HT-29 (cell line): ENCODE data around the gene PELI3. TPM values are rescaled to one million over a fixed set of nuclear protein-coding genes. Genes with fewer than 3 reads are reported as not detected.

Experiments
- DNase-seq: peaks from one replicate; pipeline ENCODE4 v3.0.0-alpha.2; 2015; ENCODE audit warnings: low spot score
- total RNA-seq: library from RNA; depleted of rRNA; stranded (reverse); fragments of >200 nt; shearing (Covaris generic); gene quantifications from 2 replicates; pipeline ENCODE4 v1.2.3, GENCODE V29; 2014

PELI3 gene
- total RNA-seq, 1 experiment from 2014 or later = 17.9 TPM

GRCh38 chr11:66473608-66474515 lies 7.2 kb downstream of the PELI3 start:
- DNase-seq = no peak

- no peak for DNase-seq
These were observed 8.9 kb downstream of the PELI3 start for GRCh38 chr11:66475349-66476172.

- DNase-seq = no peak
These were observed 9.6 kb downstream of the PELI3 start for GRCh38 chr11:66476173-66476840.

- no peak for DNase-seq
These were observed 10.1 kb downstream of the PELI3 start for GRCh38 chr11:66476841-66477251.

GRCh38 chr11:66477263-66478201 lies 10.8 kb downstream of the PELI3 start:
- no peak for DNase-seq

GRCh38 chr11:66478729-66479393 lies 12.2 kb downstream of the PELI3 start:
- peak; percentile 60 for DNase-seq

GRCh38 chr11:66479394-66480116 lies 12.8 kb downstream of the PELI3 start:
- peak; percentile 70 for DNase-seq

- DNase-seq = peak; percentile 99
These were observed 13.6 kb downstream of the PELI3 start, which contains the start of gene DPP3 for GRCh38 chr11:66480117-66480938. Gene DPP3 (plus strand): TSS chr11:66480434. CDS start chr11:66482201, 1,767 bp downstream.

- DNase-seq = no peak
These were observed 18.2 kb downstream of the PELI3 start for GRCh38 chr11:66484806-66485380.

- DNase-seq = no peak
These were observed 22.3 kb downstream of the PELI3 start for GRCh38 chr11:66488957-66489356.

GRCh38 chr11:66489636-66490035 lies 22.9 kb downstream of the PELI3 start:
- DNase-seq = no peak

- DNase-seq = no peak
These were observed 24.7 kb downstream of the PELI3 start for GRCh38 chr11:66491315-66491935.

GRCh38 chr11:66492161-66492865 lies 25.6 kb downstream of the PELI3 start:
- no peak for DNase-seq

- no peak for DNase-seq
These were observed 26.4 kb downstream of the PELI3 start for GRCh38 chr11:66493130-66493529.

GRCh38 chr11:66494458-66494857 lies 27.8 kb downstream of the PELI3 start:
- no peak for DNase-seq

- DNase-seq = no peak
These were observed 28.2 kb downstream of the PELI3 start for GRCh38 chr11:66494935-66495334.

GRCh38 chr11:66495401-66495854 lies 28.7 kb downstream of the PELI3 start:
- no peak for DNase-seq
